Activated T-cell treated with anti-CD3 and anti-CD28 coated beads for 24 hours (primary cell): ENCODE results near the gene CWC27.

Experiments used
- DNase-seq: peaks from one replicate; pipeline ENCODE4 v3.0.0-alpha.2; 2020; ENCODE audit warnings: low read depth

The CWC27 gene

GRCh38 chr5:64768358-64769312, at the start of gene CWC27, which contains the start of gene SREK1IP1:
Gene CWC27 (plus strand): TSS chr5:64768930. CDS start chr5:64769147, 217 bp downstream.
Gene SREK1IP1 (minus strand): TSS chr5:64768691. CDS start chr5:64768517, 174 bp downstream.
- peak; percentile 74 for DNase-seq

- DNase-seq: no peak
Observed at GRCh38 chr5:64722588-64722987, 46.1 kb upstream of the CWC27 start.

GRCh38 chr5:64727150-64727549, 41.6 kb upstream of the CWC27 start:
- no peak for DNase-seq

GRCh38 chr5:64742411-64742810, 26.3 kb upstream of the CWC27 start:
- DNase-seq: no peak

- no peak for DNase-seq
Observed at GRCh38 chr5:64742821-64743220, 25.9 kb upstream of the CWC27 start.

- no peak for DNase-seq
Observed at GRCh38 chr5:64744914-64745313, 23.8 kb upstream of the CWC27 start.

GRCh38 chr5:64746446-64746845, 22.3 kb upstream of the CWC27 start:
- no peak for DNase-seq

GRCh38 chr5:64749385-64749784, 19.3 kb upstream of the CWC27 start:
- DNase-seq: no peak

GRCh38 chr5:64754066-64754465, 14.7 kb upstream of the CWC27 start:
- no peak for DNase-seq

GRCh38 chr5:64758901-64759300, 9.8 kb upstream of the CWC27 start:
- DNase-seq: no peak

- DNase-seq: no peak
Observed at GRCh38 chr5:64759960-64760660, 8.6 kb upstream of the CWC27 start.

GRCh38 chr5:64763948-64764503, 4.7 kb upstream of the CWC27 start:
- DNase-seq: no peak

GRCh38 chr5:64765804-64766504, 2.8 kb upstream of the CWC27 start:
- no peak for DNase-seq

GRCh38 chr5:64766941-64767340, 1.8 kb upstream of the CWC27 start:
- no peak for DNase-seq

GRCh38 chr5:64767959-64768357, 772 bp upstream of the CWC27 start:
- no peak for DNase-seq

GRCh38 chr5:64769855-64770254, 1.1 kb downstream of the CWC27 start:
- no peak for DNase-seq

GRCh38 chr5:64771736-64772135, 3.0 kb downstream of the CWC27 start:
- DNase-seq: no peak

GRCh38 chr5:64773533-64773932, 4.8 kb downstream of the CWC27 start:
- DNase-seq: no peak

- no peak for DNase-seq
Observed at GRCh38 chr5:64775291-64775690, 6.6 kb downstream of the CWC27 start.

GRCh38 chr5:64784451-64785025, 15.8 kb downstream of the CWC27 start:
- DNase-seq: peak; percentile 53

- no peak for DNase-seq
Observed at GRCh38 chr5:64786372-64786771, 17.6 kb downstream of the CWC27 start.

- no peak for DNase-seq
Observed at GRCh38 chr5:64788156-64788555, 19.4 kb downstream of the CWC27 start.
